ENCODE data around the gene CCR6. TPM values are rescaled to one million over a fixed set of nuclear protein-coding genes. Genes with fewer than 3 reads are reported as not detected.

The CCR6 gene
- polyA plus RNA-seq, 2 of the 4 experiments (the other 2 are of a cell fraction): 0.01 TPM; not detected in 1

DNA sequence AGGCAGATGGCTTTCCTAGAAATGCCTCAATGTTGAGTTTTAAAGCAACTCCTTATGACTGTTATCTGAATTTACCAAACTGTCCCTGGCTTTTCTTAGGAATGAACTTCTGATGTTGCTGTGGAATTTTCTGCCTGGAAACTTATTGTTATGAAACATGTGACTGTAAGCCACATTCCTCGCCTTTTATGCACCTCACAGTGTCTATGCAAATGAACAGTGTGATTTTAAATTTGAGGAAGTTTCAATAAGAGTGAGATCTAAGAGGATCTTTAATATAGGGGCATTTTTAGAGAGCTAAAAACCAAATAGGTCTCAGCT, 2.4 kb upstream of the CCR6 start:
- ChIA-PET CTCF (no interaction called here), POLR2A (no interaction called here)
- 50% methylated on average over 1 of the region's 1 CpG for WGBS (ENCODE audit: missing lambda C conversion rate)

DNA sequence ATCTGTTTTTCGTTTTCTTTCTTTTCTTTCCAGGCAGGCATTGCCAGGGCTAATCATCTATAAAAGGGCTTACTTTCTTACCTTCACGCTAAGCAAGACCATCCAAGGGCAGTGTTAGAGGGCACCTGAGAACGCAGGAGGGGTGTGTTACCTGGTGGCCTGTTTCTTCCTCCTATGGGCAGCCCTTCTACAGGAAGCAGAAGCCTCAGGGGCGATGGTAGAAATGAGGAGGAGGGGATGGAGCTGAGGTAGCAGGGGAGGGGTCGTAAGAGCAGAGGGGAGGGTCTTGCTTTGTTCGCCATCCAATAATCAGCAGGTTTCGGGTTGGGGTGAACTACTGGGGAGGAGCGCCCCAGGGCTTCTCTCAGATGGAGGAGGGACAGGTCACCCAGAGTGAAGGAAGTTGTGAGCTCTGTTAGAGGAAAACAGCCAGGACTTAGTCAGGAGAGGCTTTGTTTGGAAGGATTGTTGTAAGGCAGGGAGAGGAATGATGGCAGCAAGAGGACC, 1.5 kb upstream of the CCR6 start:
- no peak for FAIRE-seq
- no peak for ATAC-seq
- CTCF ChIA-PET: no interaction called here

More for the DNA sequence above, 2.4 kb upstream of the CCR6 start:
- DNase-seq (ENCODE audit: low read depth in 1 of 2, low spot score in 1 of 2) (no peak), FAIRE-seq (no peak), ATAC-seq (no peak)
- no peaks in the 10 kb centered on the region for H3K9me3 ChIP-seq
- TF ChIP-seq, protein P1, sequence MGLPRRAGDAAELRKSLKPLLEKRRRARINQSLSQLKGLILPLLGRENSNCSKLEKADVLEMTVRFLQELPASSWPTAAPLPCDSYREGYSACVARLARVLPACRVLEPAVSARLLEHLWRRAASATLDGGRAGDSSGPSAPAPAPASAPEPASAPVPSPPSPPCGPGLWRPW (IDR thresholded peaks at IDR 0.05): no peak
- TF ChIP-seq EHF (CRISPR knock-in tag; IDR thresholded peaks at IDR 0.05): no peak
- no peak for TF ChIP-seq MYC (IDR thresholded peaks at IDR 0.05; ENCODE audit: borderline replicate concordance, low read length)
- TF ChIP-seq EHMT2 (IDR thresholded peaks at IDR 0.05; ENCODE audit: low read depth): no peak
- no peak for TF ChIP-seq RFX5 (IDR thresholded peaks at IDR 0.05)
- TF ChIP-seq JUN (IDR thresholded peaks at IDR 0.05): no peak
- no peak for TF ChIP-seq MAFK (IDR thresholded peaks at IDR 0.05; ENCODE audit: partially characterized antibody)
- no peak for TF ChIP-seq RARB (CRISPR knock-in tag; IDR thresholded peaks at IDR 0.05)
- TF ChIP-seq, protein P2, sequence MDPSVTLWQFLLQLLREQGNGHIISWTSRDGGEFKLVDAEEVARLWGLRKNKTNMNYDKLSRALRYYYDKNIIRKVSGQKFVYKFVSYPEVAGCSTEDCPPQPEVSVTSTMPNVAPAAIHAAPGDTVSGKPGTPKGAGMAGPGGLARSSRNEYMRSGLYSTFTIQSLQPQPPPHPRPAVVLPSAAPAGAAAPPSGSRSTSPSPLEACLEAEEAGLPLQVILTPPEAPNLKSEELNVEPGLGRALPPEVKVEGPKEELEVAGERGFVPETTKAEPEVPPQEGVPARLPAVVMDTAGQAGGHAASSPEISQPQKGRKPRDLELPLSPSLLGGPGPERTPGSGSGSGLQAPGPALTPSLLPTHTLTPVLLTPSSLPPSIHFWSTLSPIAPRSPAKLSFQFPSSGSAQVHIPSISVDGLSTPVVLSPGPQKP (IDR thresholded peaks at IDR 0.05; ENCODE audit: low read depth, low read length): no peak
- TF ChIP-seq, protein P3, sequence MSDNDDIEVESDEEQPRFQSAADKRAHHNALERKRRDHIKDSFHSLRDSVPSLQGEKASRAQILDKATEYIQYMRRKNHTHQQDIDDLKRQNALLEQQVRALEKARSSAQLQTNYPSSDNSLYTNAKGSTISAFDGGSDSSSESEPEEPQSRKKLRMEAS (IDR thresholded peaks at IDR 0.05): no peak
- no peak for TF ChIP-seq BHLHE40 (IDR thresholded peaks at IDR 0.05; ENCODE audit: low read depth, low read length)
- TF ChIP-seq, protein P4, sequence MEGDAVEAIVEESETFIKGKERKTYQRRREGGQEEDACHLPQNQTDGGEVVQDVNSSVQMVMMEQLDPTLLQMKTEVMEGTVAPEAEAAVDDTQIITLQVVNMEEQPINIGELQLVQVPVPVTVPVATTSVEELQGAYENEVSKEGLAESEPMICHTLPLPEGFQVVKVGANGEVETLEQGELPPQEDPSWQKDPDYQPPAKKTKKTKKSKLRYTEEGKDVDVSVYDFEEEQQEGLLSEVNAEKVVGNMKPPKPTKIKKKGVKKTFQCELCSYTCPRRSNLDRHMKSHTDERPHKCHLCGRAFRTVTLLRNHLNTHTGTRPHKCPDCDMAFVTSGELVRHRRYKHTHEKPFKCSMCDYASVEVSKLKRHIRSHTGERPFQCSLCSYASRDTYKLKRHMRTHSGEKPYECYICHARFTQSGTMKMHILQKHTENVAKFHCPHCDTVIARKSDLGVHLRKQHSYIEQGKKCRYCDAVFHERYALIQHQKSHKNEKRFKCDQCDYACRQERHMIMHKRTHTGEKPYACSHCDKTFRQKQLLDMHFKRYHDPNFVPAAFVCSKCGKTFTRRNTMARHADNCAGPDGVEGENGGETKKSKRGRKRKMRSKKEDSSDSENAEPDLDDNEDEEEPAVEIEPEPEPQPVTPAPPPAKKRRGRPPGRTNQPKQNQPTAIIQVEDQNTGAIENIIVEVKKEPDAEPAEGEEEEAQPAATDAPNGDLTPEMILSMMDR (IDR thresholded peaks at IDR 0.05): no peak
- TF ChIP-seq NR3C1 (IDR thresholded peaks at IDR 0.05): no peak
- TF ChIP-seq ZNF302 (CRISPR knock-in tag; IDR thresholded peaks at IDR 0.05): no peak
- TF ChIP-seq POLR2AphosphoS2 (conservative IDR thresholded peaks at IDR 0.05; ENCODE audit: low read length): no peak
- no peak for TF ChIP-seq PHF8 (IDR thresholded peaks at IDR 0.05; ENCODE audit: borderline replicate concordance, low read depth)
- H3K4me1 ChIP-seq: no peaks in the 10 kb centered on the region
- H3K27ac ChIP-seq: no peak overlapping the region
- H3K4me2 ChIP-seq: no peak overlapping the region
- no peak overlapping the region for H3K4me3 ChIP-seq

More for the DNA sequence above, 1.5 kb upstream of the CCR6 start:
- TF ChIP-seq KDM5A (IDR thresholded peaks at IDR 0.05): no peak
- no peak for TF ChIP-seq ZSCAN20 (CRISPR knock-in tag; IDR thresholded peaks at IDR 0.05)
- no peak for TF ChIP-seq CBX2 (IDR thresholded peaks at IDR 0.05; ENCODE audit: borderline replicate concordance, low read depth)
- TF ChIP-seq, protein P2 (IDR thresholded peaks at IDR 0.05; ENCODE audit: low read depth, low read length): no peak
- TF ChIP-seq ZC3H11A (IDR thresholded peaks at IDR 0.05): no peak
- TF ChIP-seq TFCP2L1 (CRISPR knock-in tag; IDR thresholded peaks at IDR 0.05): no peak
- TF ChIP-seq RCOR1 (IDR thresholded peaks at IDR 0.05; ENCODE audit: low read depth, low read length): no peak
- no peak for TF ChIP-seq MYC (IDR thresholded peaks at IDR 0.05; ENCODE audit: borderline replicate concordance, low read length)
- no peak for TF ChIP-seq GATA3 (IDR thresholded peaks at IDR 0.05; ENCODE audit: borderline replicate concordance)
- TF ChIP-seq, protein P5, sequence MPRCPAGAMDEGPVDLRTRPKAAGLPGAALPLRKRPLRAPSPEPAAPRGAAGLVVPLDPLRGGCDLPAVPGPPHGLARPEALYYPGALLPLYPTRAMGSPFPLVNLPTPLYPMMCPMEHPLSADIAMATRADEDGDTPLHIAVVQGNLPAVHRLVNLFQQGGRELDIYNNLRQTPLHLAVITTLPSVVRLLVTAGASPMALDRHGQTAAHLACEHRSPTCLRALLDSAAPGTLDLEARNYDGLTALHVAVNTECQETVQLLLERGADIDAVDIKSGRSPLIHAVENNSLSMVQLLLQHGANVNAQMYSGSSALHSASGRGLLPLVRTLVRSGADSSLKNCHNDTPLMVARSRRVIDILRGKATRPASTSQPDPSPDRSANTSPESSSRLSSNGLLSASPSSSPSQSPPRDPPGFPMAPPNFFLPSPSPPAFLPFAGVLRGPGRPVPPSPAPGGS (IDR thresholded peaks at IDR 0.05): no peak
- TF ChIP-seq ESRRA (IDR thresholded peaks at IDR 0.05; ENCODE audit: borderline replicate concordance, low read length): no peak
- TF ChIP-seq, protein P6, sequence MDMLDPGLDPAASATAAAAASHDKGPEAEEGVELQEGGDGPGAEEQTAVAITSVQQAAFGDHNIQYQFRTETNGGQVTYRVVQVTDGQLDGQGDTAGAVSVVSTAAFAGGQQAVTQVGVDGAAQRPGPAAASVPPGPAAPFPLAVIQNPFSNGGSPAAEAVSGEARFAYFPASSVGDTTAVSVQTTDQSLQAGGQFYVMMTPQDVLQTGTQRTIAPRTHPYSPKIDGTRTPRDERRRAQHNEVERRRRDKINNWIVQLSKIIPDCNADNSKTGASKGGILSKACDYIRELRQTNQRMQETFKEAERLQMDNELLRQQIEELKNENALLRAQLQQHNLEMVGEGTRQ (IDR thresholded peaks at IDR 0.05): no peak
- no peak for TF ChIP-seq JUN (IDR thresholded peaks at IDR 0.05)
- 49% methylated on average over 8 of the region's 8 CpGs for WGBS (ENCODE audit: missing lambda C conversion rate)
- no peaks in the 10 kb centered on the region for H3K4me1 ChIP-seq
- POLR2A ChIA-PET: no interaction called here
- no peak overlapping the region for H3K27ac ChIP-seq
- H3K9me3 ChIP-seq: no peaks in the 10 kb centered on the region
- no peak overlapping the region for H3K4me3 ChIP-seq
- DNase-seq (ENCODE audit: low read depth in 1 of 2, low spot score in 1 of 2): no peak
- H3K4me2 ChIP-seq: no peak overlapping the region
